GM23248 (cell line): Measurements from ENCODE around the gene POLRMT.

ENCODE experiments used
- EZH2 ChIP-seq: fragments of 200-600 bp; sonication (generic); IDR thresholded peaks from 2 replicates; pipeline ENCODE4 v1.6.1; 2018; ENCODE audit warnings: antibody characterized with exemption, mild to moderate bottlenecking; ENCODE audit not compliant: insufficient read depth, poor library complexity, severe bottlenecking
- EZH2phosphoT487 ChIP-seq: fragments of 200-600 bp; sonication (generic); IDR thresholded peaks from 2 replicates; pipeline ENCODE4 v1.6.1; 2018; ENCODE audit warnings: antibody characterized with exemption, moderate library complexity, mild to moderate bottlenecking, low read depth; ENCODE audit not compliant: insufficient read depth

- TF ChIP-seq EZH2, result no peak
- TF ChIP-seq EZH2phosphoT487, result no peak
Observed at GRCh38 chr19:644363-644762, 11.0 kb upstream of the POLRMT start.
